GM12874 (cell line): ENCODE measurements around the gene ANKRD33B.

ENCODE experiments used
- CTCF ChIP-seq: IDR thresholded peaks from 2 replicates; pipeline ENCODE4 v1.5.1; 2011; ENCODE audit warnings: low read depth, mild to moderate bottlenecking, control low read depth, low read length, moderate library complexity; ENCODE audit not compliant: insufficient read depth

The ANKRD33B gene

GRCh38 chr5:10579536-10580521 is 16.0 kb downstream of the ANKRD33B start:
- no peak for TF ChIP-seq CTCF

- TF ChIP-seq CTCF: no peak
Observed at GRCh38 chr5:10580531-10581423, 16.9 kb downstream of the ANKRD33B start.

GRCh38 chr5:10581424-10581748 is 17.5 kb downstream of the ANKRD33B start:
- TF ChIP-seq CTCF: no peak

- TF ChIP-seq CTCF: no peak
Observed at GRCh38 chr5:10581867-10582511, 18.1 kb downstream of the ANKRD33B start.

- no peak for TF ChIP-seq CTCF
Observed at GRCh38 chr5:10582512-10582897, 18.6 kb downstream of the ANKRD33B start.

GRCh38 chr5:10583663-10584572 is 20.0 kb downstream of the ANKRD33B start:
- TF ChIP-seq CTCF: no peak
